ENCODE results near the gene NME7. TPM values are rescaled to one million over a fixed set of nuclear protein-coding genes. Genes with fewer than 3 reads are reported as not detected.
"Not testable (repeated sequence)": the region's sequence is repeated elsewhere in the genome, so short reads cannot be mapped to it uniquely, and the experiment has no call there.

NME7 gene, protein sequence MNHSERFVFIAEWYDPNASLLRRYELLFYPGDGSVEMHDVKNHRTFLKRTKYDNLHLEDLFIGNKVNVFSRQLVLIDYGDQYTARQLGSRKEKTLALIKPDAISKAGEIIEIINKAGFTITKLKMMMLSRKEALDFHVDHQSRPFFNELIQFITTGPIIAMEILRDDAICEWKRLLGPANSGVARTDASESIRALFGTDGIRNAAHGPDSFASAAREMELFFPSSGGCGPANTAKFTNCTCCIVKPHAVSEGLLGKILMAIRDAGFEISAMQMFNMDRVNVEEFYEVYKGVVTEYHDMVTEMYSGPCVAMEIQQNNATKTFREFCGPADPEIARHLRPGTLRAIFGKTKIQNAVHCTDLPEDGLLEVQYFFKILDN
- total RNA-seq: 25.7 and 28.6 TPM in 2 replicates
- long read RNA-seq, full-length matches to known transcripts: 145 of 163 reads
- long read RNA-seq, partial matches to known transcripts: 6 of 163 reads
- long read RNA-seq, other reads (novel, unspliced or antisense): 12 of 163 reads

GRCh38 chr1:169367686-169368405, at the start of gene NME7, which contains the start of gene BLZF1:
TSS of gene NME7 (minus strand) at chr1:169367797. CDS start at chr1:169367710, 87 bp downstream.
TSS of gene BLZF1 (plus strand) at chr1:169368195. CDS start at chr1:169369523, 1,328 bp downstream.
- no peaks in the 10 kb centered on the region for H3K27me3 Mint-ChIP-seq (ENCODE audit: low read depth)
- no peak within 1 kb of the TSS for H3K4me3 Mint-ChIP-seq
- peaks cover 9% of the 10 kb centered on the region for H3K36me3 Mint-ChIP-seq (ENCODE audit: low read depth)
- TF ChIP-seq CTCF (conservative IDR thresholded peaks at IDR 0.05): no peak
- peaks cover 6% of the 10 kb centered on the region for H3K9me3 Mint-ChIP-seq
- H3K4me1 Mint-ChIP-seq: peaks cover 13% of the 10 kb centered on the region
- H3K27ac Mint-ChIP-seq (ENCODE audit: unreplicated experiment): no peak within 1 kb of the TSS
- peak; percentile 93 for DNase-seq (ENCODE audit: low read depth, low spot score)

- DNase-seq (ENCODE audit: low read depth, low spot score): no peak
- no peaks in the 10 kb centered on the region for H3K4me1 Mint-ChIP-seq
- peaks cover 28% of the 10 kb centered on the region for H3K36me3 Mint-ChIP-seq (ENCODE audit: low read depth)
- TF ChIP-seq CTCF (conservative IDR thresholded peaks at IDR 0.05): no peak
- no peak overlapping the region for H3K27ac Mint-ChIP-seq (ENCODE audit: unreplicated experiment)
- no peak overlapping the region for H3K4me3 Mint-ChIP-seq
- no peaks in the 10 kb centered on the region for H3K27me3 Mint-ChIP-seq (ENCODE audit: low read depth)
- peaks cover 17% of the 10 kb centered on the region for H3K9me3 Mint-ChIP-seq
These were observed 47.4 kb upstream of the NME7 start for GRCh38 chr1:169414952-169415351.

DNA sequence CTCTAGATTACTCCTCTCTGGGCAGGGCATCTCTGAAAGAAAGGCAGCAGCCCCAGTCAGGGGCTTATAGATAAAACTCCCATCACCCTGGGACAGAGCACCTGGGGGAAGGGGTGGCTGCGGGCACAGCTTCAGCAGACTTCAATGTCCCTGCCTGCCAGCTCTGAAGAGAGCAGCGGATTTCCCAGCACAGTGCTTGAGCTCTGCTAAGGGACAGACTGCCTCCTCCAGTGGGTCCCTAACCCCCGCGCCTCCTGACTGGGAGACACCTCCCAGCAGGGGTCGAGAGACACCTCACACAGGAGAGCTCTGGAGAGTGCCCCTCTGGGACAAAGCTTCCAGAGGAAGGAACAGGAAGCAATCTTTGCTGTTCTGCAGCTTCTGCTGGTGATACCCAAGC, 40.7 kb upstream of the NME7 start:
- not testable (repeated sequence) for H3K4me3 Mint-ChIP-seq; H3K4me1 Mint-ChIP-seq; H3K27me3 Mint-ChIP-seq (ENCODE audit: low read depth); H3K27ac Mint-ChIP-seq (ENCODE audit: unreplicated experiment); DNase-seq (ENCODE audit: low read depth, low spot score)
- Mint-ChIP-seq H3K9me3 (peaks cover 26% of the 10 kb centered on the region), H3K36me3 (ENCODE audit: low read depth) (peaks cover 63% of the 10 kb centered on the region)

DNA sequence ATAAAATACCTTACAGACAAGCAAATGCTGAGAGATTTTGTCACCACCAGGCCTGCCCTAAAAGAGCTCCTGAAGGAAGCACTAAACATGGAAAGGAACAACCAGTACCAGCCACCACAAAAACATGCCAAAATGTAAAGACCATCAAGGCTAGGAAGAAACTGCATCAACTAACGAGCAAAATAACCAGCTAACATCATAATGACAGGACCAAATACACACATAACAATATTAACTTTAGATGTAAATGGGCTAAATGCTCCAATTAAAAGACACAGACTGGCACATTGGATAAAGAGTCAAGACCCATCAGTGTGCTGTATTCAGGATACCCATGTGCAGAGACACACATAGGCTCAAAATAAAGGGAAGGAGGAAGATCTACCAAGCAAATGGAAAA, 35.0 kb upstream of the NME7 start:
- H3K4me3 Mint-ChIP-seq; H3K4me1 Mint-ChIP-seq; H3K27me3 Mint-ChIP-seq (ENCODE audit: low read depth); H3K27ac Mint-ChIP-seq (ENCODE audit: unreplicated experiment); DNase-seq (ENCODE audit: low read depth, low spot score): not testable (repeated sequence)
- peaks cover 18% of the 10 kb centered on the region for H3K9me3 Mint-ChIP-seq
- H3K36me3 Mint-ChIP-seq (ENCODE audit: low read depth): peaks cover 63% of the 10 kb centered on the region

- Mint-ChIP-seq H3K36me3 (ENCODE audit: low read depth) (peaks cover 39% of the 10 kb centered on the region), H3K27ac (ENCODE audit: unreplicated experiment) (no peak overlapping the region), H3K9me3 (peaks cover 3% of the 10 kb centered on the region), H3K4me3 (no peak overlapping the region), H3K27me3 (ENCODE audit: low read depth) (no peaks in the 10 kb centered on the region), H3K4me1 (no peaks in the 10 kb centered on the region)
- no peak for DNase-seq (ENCODE audit: low read depth, low spot score)
- TF ChIP-seq CTCF (conservative IDR thresholded peaks at IDR 0.05): no peak
These were observed 28.4 kb upstream of the NME7 start for GRCh38 chr1:169395955-169396354.

- no peaks in the 10 kb centered on the region for H3K4me1 Mint-ChIP-seq
These were observed 24.8 kb upstream of the NME7 start for GRCh38 chr1:169392406-169392805.

More at GRCh38 chr1:169392406-169392805, 24.8 kb upstream of the NME7 start:
- Mint-ChIP-seq H3K27ac (ENCODE audit: unreplicated experiment) (no peak overlapping the region), H3K9me3 (no peaks in the 10 kb centered on the region), H3K27me3 (ENCODE audit: low read depth) (no peaks in the 10 kb centered on the region), H3K36me3 (ENCODE audit: low read depth) (peaks cover 30% of the 10 kb centered on the region), H3K4me3 (no peak overlapping the region)
- TF ChIP-seq CTCF (conservative IDR thresholded peaks at IDR 0.05): no peak
- DNase-seq (ENCODE audit: low read depth, low spot score): no peak

Data from neural crest cell (in vitro differentiated cells).